Measurements from ENCODE around the gene WLS.

WLS gene

GRCh38 chr1:68197891-68198290 lies 34.4 kb downstream of the WLS start:
- H3K27me3 Mint-ChIP-seq: no peaks in the 10 kb centered on the region
- no peaks in the 10 kb centered on the region for H3K9me3 Mint-ChIP-seq
- no peak overlapping the region for H3K27ac Mint-ChIP-seq
- H3K4me1 Mint-ChIP-seq (ENCODE audit: low read depth): no peaks in the 10 kb centered on the region
- H3K4me3 Mint-ChIP-seq: no peak overlapping the region
- no peaks in the 10 kb centered on the region for H3K36me3 Mint-ChIP-seq (ENCODE audit: low read depth)
- DNase-seq: no peak

GRCh38 chr1:68197461-68197860 lies 34.9 kb downstream of the WLS start:
- no peak overlapping the region for H3K4me3 Mint-ChIP-seq
- no peaks in the 10 kb centered on the region for H3K36me3 Mint-ChIP-seq (ENCODE audit: low read depth)
- no peaks in the 10 kb centered on the region for H3K27me3 Mint-ChIP-seq
- no peaks in the 10 kb centered on the region for H3K9me3 Mint-ChIP-seq
- no peak overlapping the region for H3K27ac Mint-ChIP-seq
- DNase-seq: no peak
- H3K4me1 Mint-ChIP-seq (ENCODE audit: low read depth): no peaks in the 10 kb centered on the region

- no peaks in the 10 kb centered on the region for H3K9me3 Mint-ChIP-seq
- no peaks in the 10 kb centered on the region for H3K4me1 Mint-ChIP-seq (ENCODE audit: low read depth)
- DNase-seq: no peak
- no peak overlapping the region for H3K27ac Mint-ChIP-seq
- H3K36me3 Mint-ChIP-seq (ENCODE audit: low read depth): no peaks in the 10 kb centered on the region
- H3K4me3 Mint-ChIP-seq: no peak overlapping the region
- H3K27me3 Mint-ChIP-seq: no peaks in the 10 kb centered on the region
Measured at GRCh38 chr1:68196676-68197075, 35.6 kb downstream of the WLS start.

GRCh38 chr1:68191717-68192116 lies 40.6 kb downstream of the WLS start:
- DNase-seq: no peak
- no peak overlapping the region for H3K4me3 Mint-ChIP-seq
- no peaks in the 10 kb centered on the region for H3K27me3 Mint-ChIP-seq
- no peak overlapping the region for H3K27ac Mint-ChIP-seq
- no peaks in the 10 kb centered on the region for H3K9me3 Mint-ChIP-seq
- H3K36me3 Mint-ChIP-seq (ENCODE audit: low read depth): no peaks in the 10 kb centered on the region
- no peaks in the 10 kb centered on the region for H3K4me1 Mint-ChIP-seq (ENCODE audit: low read depth)

GRCh38 chr1:68188644-68189340 lies 43.5 kb downstream of the WLS start:
- no peaks in the 10 kb centered on the region for H3K4me1 Mint-ChIP-seq (ENCODE audit: low read depth)
- no peaks in the 10 kb centered on the region for H3K36me3 Mint-ChIP-seq (ENCODE audit: low read depth)
- H3K4me3 Mint-ChIP-seq: no peak overlapping the region
- H3K27ac Mint-ChIP-seq: no peak overlapping the region
- no peak for DNase-seq
- H3K9me3 Mint-ChIP-seq: no peaks in the 10 kb centered on the region
- H3K27me3 Mint-ChIP-seq: peaks cover 4% of the 10 kb centered on the region

GRCh38 chr1:68188060-68188538 lies 44.2 kb downstream of the WLS start:
- no peaks in the 10 kb centered on the region for H3K9me3 Mint-ChIP-seq
- DNase-seq: no peak

GRCh38 chr1:68185743-68186142 lies 46.6 kb downstream of the WLS start:
- Mint-ChIP-seq H3K27me3 (peaks cover 4% of the 10 kb centered on the region), H3K9me3 (no peaks in the 10 kb centered on the region), H3K4me1 (ENCODE audit: low read depth) (no peaks in the 10 kb centered on the region), H3K4me3 (no peak overlapping the region), H3K36me3 (ENCODE audit: low read depth) (no peaks in the 10 kb centered on the region), H3K27ac (no peak overlapping the region)
- no peak for DNase-seq

More at GRCh38 chr1:68188060-68188538, 44.2 kb downstream of the WLS start:
- no peak overlapping the region for H3K27ac Mint-ChIP-seq
- H3K27me3 Mint-ChIP-seq: peaks cover 4% of the 10 kb centered on the region
- H3K4me1 Mint-ChIP-seq (ENCODE audit: low read depth): no peaks in the 10 kb centered on the region
- H3K36me3 Mint-ChIP-seq (ENCODE audit: low read depth): no peaks in the 10 kb centered on the region
- no peak overlapping the region for H3K4me3 Mint-ChIP-seq

- H3K27ac Mint-ChIP-seq: no peak overlapping the region
- no peaks in the 10 kb centered on the region for H3K9me3 Mint-ChIP-seq
- H3K36me3 Mint-ChIP-seq (ENCODE audit: low read depth): no peaks in the 10 kb centered on the region
- H3K4me1 Mint-ChIP-seq (ENCODE audit: low read depth): peaks cover 1% of the 10 kb centered on the region
- peaks cover 4% of the 10 kb centered on the region for H3K27me3 Mint-ChIP-seq
- no peak overlapping the region for H3K4me3 Mint-ChIP-seq
- no peak for DNase-seq
Measured at GRCh38 chr1:68183895-68184294, 48.4 kb downstream of the WLS start.

- Mint-ChIP-seq H3K27ac (no peak overlapping the region), H3K4me1 (ENCODE audit: low read depth) (peaks cover 4% of the 10 kb centered on the region)
Measured at GRCh38 chr1:68181165-68181556, 51.2 kb downstream of the WLS start.

GRCh38 chr1:68180441-68181164 lies 51.7 kb downstream of the WLS start:
- Mint-ChIP-seq H3K36me3 (ENCODE audit: low read depth) (no peaks in the 10 kb centered on the region), H3K4me1 (ENCODE audit: low read depth) (peaks cover 4% of the 10 kb centered on the region), H3K9me3 (no peaks in the 10 kb centered on the region), H3K27me3 (peaks cover 1% of the 10 kb centered on the region), H3K4me3 (no peak overlapping the region), H3K27ac (no peak overlapping the region)
- no peak for DNase-seq

More at GRCh38 chr1:68181165-68181556, 51.2 kb downstream of the WLS start:
- no peaks in the 10 kb centered on the region for H3K9me3 Mint-ChIP-seq
- no peaks in the 10 kb centered on the region for H3K36me3 Mint-ChIP-seq (ENCODE audit: low read depth)
- H3K27me3 Mint-ChIP-seq: peaks cover 4% of the 10 kb centered on the region
- no peak for DNase-seq
- H3K4me3 Mint-ChIP-seq: no peak overlapping the region

GRCh38 chr1:68178821-68179490 lies 53.4 kb downstream of the WLS start:
- Mint-ChIP-seq H3K36me3 (ENCODE audit: low read depth) (no peaks in the 10 kb centered on the region), H3K4me3 (no peak overlapping the region), H3K4me1 (ENCODE audit: low read depth) (peaks cover 4% of the 10 kb centered on the region), H3K9me3 (no peaks in the 10 kb centered on the region), H3K27ac (no peak overlapping the region), H3K27me3 (no peaks in the 10 kb centered on the region)
- no peak for DNase-seq

- no peak for DNase-seq
- Mint-ChIP-seq H3K9me3 (no peaks in the 10 kb centered on the region), H3K27ac (no peak overlapping the region), H3K36me3 (ENCODE audit: low read depth) (no peaks in the 10 kb centered on the region), H3K27me3 (no peaks in the 10 kb centered on the region), H3K4me3 (no peak overlapping the region), H3K4me1 (ENCODE audit: low read depth) (peaks cover 4% of the 10 kb centered on the region)
Measured at GRCh38 chr1:68175621-68176398, 56.5 kb downstream of the WLS start.

GRCh38 chr1:68174738-68175113 lies 57.6 kb downstream of the WLS start:
- DNase-seq: no peak
- Mint-ChIP-seq H3K27ac (no peak overlapping the region), H3K27me3 (no peaks in the 10 kb centered on the region), H3K9me3 (no peaks in the 10 kb centered on the region), H3K36me3 (ENCODE audit: low read depth) (no peaks in the 10 kb centered on the region), H3K4me1 (ENCODE audit: low read depth) (peaks cover 4% of the 10 kb centered on the region), H3K4me3 (no peak overlapping the region)

GRCh38 chr1:68173936-68174737 lies 58.2 kb downstream of the WLS start:
- no peaks in the 10 kb centered on the region for H3K9me3 Mint-ChIP-seq
- no peak for DNase-seq
- no peak overlapping the region for H3K27ac Mint-ChIP-seq

More at GRCh38 chr1:68173936-68174737, 58.2 kb downstream of the WLS start:
- H3K36me3 Mint-ChIP-seq (ENCODE audit: low read depth): no peaks in the 10 kb centered on the region
- no peaks in the 10 kb centered on the region for H3K27me3 Mint-ChIP-seq
- H3K4me1 Mint-ChIP-seq (ENCODE audit: low read depth): peaks cover 4% of the 10 kb centered on the region
- H3K4me3 Mint-ChIP-seq: no peak overlapping the region

Data from activated T-cell treated with anti-CD3 and anti-CD28 coated beads, Interleukin-2, amount 50 U/mL, for 24 hours (primary cell).